Measurements from ENCODE around the gene INF2. TPM values are rescaled to one million over a fixed set of nuclear protein-coding genes. Genes with fewer than 3 reads are reported as not detected.

The INF2 gene
- total and polyA plus RNA-seq, 9 of the 15 experiments (the other 6 are each of a cell fraction or from before 2014, with no cell fraction given), result 0.56 to 31.3 (median 7.8) TPM

DNA sequence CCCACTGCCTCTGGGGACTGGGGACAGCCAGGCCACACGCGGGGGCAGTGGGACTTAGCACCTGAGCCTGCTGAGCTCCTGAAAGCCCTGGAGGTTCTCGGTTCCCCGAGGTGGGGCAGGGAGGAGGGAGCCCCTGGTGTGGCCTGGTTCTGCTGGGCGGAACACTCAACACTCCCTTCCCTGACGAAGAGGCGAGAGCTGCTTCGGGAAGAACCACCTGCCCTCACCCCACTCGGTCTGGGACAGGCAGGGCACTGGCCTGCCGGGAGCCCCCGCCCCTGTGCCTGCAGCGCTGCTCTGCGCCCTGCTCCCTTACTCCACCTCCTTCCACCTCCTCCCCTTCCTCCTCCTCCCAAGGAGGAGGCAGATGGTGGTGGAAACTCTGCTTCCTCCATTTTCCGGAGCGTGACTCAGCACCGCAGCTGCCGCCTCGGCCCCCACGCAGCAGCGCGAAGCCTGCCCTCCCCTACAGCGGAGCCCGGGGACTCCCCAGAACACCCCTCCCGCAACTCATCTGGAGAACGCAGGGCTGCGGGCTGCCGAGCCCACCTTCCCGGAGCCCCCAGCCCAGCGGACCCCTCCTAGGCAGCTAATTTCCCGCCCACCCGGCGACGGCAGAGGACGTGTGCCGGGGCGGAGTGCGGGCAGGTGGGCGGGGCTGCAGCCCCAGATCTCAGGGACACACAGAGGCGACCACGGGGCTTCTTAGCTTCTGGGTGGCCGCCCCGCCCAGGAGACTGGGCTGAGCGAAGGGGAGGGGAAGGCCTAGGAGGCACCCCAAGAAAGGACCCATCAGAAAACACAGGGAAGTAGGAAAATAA lies 11.7 kb upstream of the INF2 start (continued):
- TF ChIP-seq, protein P1, sequence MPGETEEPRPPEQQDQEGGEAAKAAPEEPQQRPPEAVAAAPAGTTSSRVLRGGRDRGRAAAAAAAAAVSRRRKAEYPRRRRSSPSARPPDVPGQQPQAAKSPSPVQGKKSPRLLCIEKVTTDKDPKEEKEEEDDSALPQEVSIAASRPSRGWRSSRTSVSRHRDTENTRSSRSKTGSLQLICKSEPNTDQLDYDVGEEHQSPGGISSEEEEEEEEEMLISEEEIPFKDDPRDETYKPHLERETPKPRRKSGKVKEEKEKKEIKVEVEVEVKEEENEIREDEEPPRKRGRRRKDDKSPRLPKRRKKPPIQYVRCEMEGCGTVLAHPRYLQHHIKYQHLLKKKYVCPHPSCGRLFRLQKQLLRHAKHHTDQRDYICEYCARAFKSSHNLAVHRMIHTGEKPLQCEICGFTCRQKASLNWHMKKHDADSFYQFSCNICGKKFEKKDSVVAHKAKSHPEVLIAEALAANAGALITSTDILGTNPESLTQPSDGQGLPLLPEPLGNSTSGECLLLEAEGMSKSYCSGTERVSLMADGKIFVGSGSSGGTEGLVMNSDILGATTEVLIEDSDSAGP (CRISPR knock-in tag; IDR thresholded peaks at IDR 0.05), result no peak
- TF ChIP-seq CBFA2T3 (IDR thresholded peaks at IDR 0.05), result peak; percentile 37
- TF ChIP-seq RNF2 (IDR thresholded peaks at IDR 0.05), result peak; percentile 38; the same call in 1 of the 2 replicates
- TF ChIP-seq JUND (IDR thresholded peaks at IDR 0.05; ENCODE audit: borderline replicate concordance, low read depth, low read length), result peak; percentile 49; the same call in 1 of the 2 replicates
- peak; percentile 21; the same call in 1 of the 3 replicates for TF ChIP-seq JUND (tag; IDR thresholded peaks at IDR 0.05; ENCODE audit: borderline replicate concordance, low read depth, low read length)
- 0 out of 2 replicates have a peak, but pooled peaks have one; percentile 21 for TF ChIP-seq GABPA (tag; conservative IDR thresholded peaks at IDR 0.05; ENCODE audit: low read depth)
- TF ChIP-seq SRF (CRISPR knock-in tag; IDR thresholded peaks at IDR 0.05), result 0 out of 4 replicates have a peak, but pooled peaks of 1 of the 2 experiments have one; percentile 12
- TF ChIP-seq BRD4 (IDR thresholded peaks at IDR 0.05), result peak; percentile 85; the same call in 1 of the 2 replicates
- TF ChIP-seq, protein P2, sequence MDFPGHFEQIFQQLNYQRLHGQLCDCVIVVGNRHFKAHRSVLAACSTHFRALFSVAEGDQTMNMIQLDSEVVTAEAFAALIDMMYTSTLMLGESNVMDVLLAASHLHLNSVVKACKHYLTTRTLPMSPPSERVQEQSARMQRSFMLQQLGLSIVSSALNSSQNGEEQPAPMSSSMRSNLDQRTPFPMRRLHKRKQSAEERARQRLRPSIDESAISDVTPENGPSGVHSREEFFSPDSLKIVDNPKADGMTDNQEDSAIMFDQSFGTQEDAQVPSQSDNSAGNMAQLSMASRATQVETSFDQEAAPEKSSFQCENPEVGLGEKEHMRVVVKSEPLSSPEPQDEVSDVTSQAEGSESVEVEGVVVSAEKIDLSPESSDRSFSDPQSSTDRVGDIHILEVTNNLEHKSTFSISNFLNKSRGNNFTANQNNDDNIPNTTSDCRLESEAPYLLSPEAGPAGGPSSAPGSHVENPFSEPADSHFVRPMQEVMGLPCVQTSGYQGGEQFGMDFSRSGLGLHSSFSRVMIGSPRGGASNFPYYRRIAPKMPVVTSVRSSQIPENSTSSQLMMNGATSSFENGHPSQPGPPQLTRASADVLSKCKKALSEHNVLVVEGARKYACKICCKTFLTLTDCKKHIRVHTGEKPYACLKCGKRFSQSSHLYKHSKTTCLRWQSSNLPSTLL (IDR thresholded peaks at IDR 0.05), result no peak
- TF ChIP-seq, protein P3, sequence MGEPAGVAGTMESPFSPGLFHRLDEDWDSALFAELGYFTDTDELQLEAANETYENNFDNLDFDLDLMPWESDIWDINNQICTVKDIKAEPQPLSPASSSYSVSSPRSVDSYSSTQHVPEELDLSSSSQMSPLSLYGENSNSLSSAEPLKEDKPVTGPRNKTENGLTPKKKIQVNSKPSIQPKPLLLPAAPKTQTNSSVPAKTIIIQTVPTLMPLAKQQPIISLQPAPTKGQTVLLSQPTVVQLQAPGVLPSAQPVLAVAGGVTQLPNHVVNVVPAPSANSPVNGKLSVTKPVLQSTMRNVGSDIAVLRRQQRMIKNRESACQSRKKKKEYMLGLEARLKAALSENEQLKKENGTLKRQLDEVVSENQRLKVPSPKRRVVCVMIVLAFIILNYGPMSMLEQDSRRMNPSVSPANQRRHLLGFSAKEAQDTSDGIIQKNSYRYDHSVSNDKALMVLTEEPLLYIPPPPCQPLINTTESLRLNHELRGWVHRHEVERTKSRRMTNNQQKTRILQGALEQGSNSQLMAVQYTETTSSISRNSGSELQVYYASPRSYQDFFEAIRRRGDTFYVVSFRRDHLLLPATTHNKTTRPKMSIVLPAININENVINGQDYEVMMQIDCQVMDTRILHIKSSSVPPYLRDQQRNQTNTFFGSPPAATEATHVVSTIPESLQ (CRISPR knock-in tag; IDR thresholded peaks at IDR 0.05), result no peak
- peak; percentile 94 for TF ChIP-seq MAFG (tag; conservative IDR thresholded peaks at IDR 0.05)
- TF ChIP-seq, protein P4, sequence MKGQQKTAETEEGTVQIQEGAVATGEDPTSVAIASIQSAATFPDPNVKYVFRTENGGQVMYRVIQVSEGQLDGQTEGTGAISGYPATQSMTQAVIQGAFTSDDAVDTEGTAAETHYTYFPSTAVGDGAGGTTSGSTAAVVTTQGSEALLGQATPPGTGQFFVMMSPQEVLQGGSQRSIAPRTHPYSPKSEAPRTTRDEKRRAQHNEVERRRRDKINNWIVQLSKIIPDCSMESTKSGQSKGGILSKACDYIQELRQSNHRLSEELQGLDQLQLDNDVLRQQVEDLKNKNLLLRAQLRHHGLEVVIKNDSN (CRISPR knock-in tag; IDR thresholded peaks at IDR 0.05), result peak; percentile 4; the same call in 1 of the 2 replicates
- TF ChIP-seq RBM15 (IDR thresholded peaks at IDR 0.05; ENCODE audit: insufficient read depth, low read length), result no peak
- TF ChIP-seq, protein P5, sequence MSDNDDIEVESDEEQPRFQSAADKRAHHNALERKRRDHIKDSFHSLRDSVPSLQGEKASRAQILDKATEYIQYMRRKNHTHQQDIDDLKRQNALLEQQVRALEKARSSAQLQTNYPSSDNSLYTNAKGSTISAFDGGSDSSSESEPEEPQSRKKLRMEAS (CRISPR knock-in tag; IDR thresholded peaks at IDR 0.05), result peak; percentile 83
- no peak for TF ChIP-seq IRF2 (CRISPR knock-in tag; IDR thresholded peaks at IDR 0.05)
- TF ChIP-seq, protein P6, sequence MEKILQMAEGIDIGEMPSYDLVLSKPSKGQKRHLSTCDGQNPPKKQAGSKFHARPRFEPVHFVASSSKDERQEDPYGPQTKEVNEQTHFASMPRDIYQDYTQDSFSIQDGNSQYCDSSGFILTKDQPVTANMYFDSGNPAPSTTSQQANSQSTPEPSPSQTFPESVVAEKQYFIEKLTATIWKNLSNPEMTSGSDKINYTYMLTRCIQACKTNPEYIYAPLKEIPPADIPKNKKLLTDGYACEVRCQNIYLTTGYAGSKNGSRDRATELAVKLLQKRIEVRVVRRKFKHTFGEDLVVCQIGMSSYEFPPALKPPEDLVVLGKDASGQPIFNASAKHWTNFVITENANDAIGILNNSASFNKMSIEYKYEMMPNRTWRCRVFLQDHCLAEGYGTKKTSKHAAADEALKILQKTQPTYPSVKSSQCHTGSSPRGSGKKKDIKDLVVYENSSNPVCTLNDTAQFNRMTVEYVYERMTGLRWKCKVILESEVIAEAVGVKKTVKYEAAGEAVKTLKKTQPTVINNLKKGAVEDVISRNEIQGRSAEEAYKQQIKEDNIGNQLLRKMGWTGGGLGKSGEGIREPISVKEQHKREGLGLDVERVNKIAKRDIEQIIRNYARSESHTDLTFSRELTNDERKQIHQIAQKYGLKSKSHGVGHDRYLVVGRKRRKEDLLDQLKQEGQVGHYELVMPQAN (IDR thresholded peaks at IDR 0.05; ENCODE audit: borderline replicate concordance), result no peak
- peak; percentile 97 for TF ChIP-seq C11orf30 (IDR thresholded peaks at IDR 0.05; ENCODE audit: low read depth)

All from K562 (cell line).